SKM-1 (cell line): ENCODE data around the gene COL13A1.

ENCODE experiments used
- DNase-seq: peaks from one replicate; lab custom pipeline; 2025; ENCODE audit not compliant: unreplicated experiment; lab: John Stamatoyannopoulos, UW

The COL13A1 gene

GRCh38 chr10:69844698-69845097 lies 43.0 kb downstream of the COL13A1 start:
- no peak for DNase-seq

- DNase-seq: no peak
These were observed 44.0 kb downstream of the COL13A1 start for GRCh38 chr10:69845574-69846292.

- no peak for DNase-seq
These were observed 44.7 kb downstream of the COL13A1 start for GRCh38 chr10:69846293-69846921.

- no peak for DNase-seq
These were observed 45.8 kb downstream of the COL13A1 start for GRCh38 chr10:69847458-69847857.

GRCh38 chr10:69847883-69848282 lies 46.2 kb downstream of the COL13A1 start:
- DNase-seq: no peak

- no peak for DNase-seq
These were observed 46.7 kb downstream of the COL13A1 start for GRCh38 chr10:69848454-69848853.

GRCh38 chr10:69849825-69850224 lies 48.1 kb downstream of the COL13A1 start:
- no peak for DNase-seq

GRCh38 chr10:69850440-69850839 lies 48.7 kb downstream of the COL13A1 start:
- no peak for DNase-seq

GRCh38 chr10:69851306-69851705 lies 49.6 kb downstream of the COL13A1 start:
- no peak for DNase-seq

- no peak for DNase-seq
These were observed 51.4 kb downstream of the COL13A1 start for GRCh38 chr10:69853064-69853463.

GRCh38 chr10:69854511-69855345 lies 53.0 kb downstream of the COL13A1 start:
- DNase-seq: no peak

- no peak for DNase-seq
These were observed 53.8 kb downstream of the COL13A1 start for GRCh38 chr10:69855346-69856111.

- DNase-seq: no peak
These were observed 55.0 kb downstream of the COL13A1 start for GRCh38 chr10:69856601-69857166.

- DNase-seq: no peak
These were observed 56.5 kb downstream of the COL13A1 start for GRCh38 chr10:69858201-69858600.

- no peak for DNase-seq
These were observed 58.6 kb downstream of the COL13A1 start for GRCh38 chr10:69860271-69860670.

- DNase-seq: no peak
These were observed 59.8 kb downstream of the COL13A1 start for GRCh38 chr10:69861251-69862240.

GRCh38 chr10:69862882-69863530 lies 61.3 kb downstream of the COL13A1 start:
- DNase-seq: no peak

GRCh38 chr10:69863580-69863979 lies 61.9 kb downstream of the COL13A1 start:
- no peak for DNase-seq

- DNase-seq: no peak
These were observed 62.6 kb downstream of the COL13A1 start for GRCh38 chr10:69864321-69864720.
